Activated naive CD4-positive, alpha-beta T cell treated with anti-CD3 and anti-CD28 coated beads, Interleukin-2, amount 50 U/mL, for 72 hours (primary cell): ENCODE measurements around the gene NDUFC2. TPM values are rescaled to one million over a fixed set of nuclear protein-coding genes. Genes with fewer than 3 reads are reported as not detected.
A peak's percentile ranks its signal among the peaks of the same experiment; 100 is the strongest.
"Not testable (repeated sequence)": the region's sequence is repeated elsewhere in the genome, so short reads cannot be mapped to it uniquely, and the experiment has no call there.

Source experiments
- ATAC-seq, 2 donors: fragments of 150-1000 bp; cut with Tn5 transposase; 2 replicates each; pipeline ENCODE4 v1.10.0; 2021; ENCODE audit warnings: mild to moderate bottlenecking in 2 of 2, moderate library complexity in 2 of 2
- DNase-seq, 2 donors: peaks; one replicate each; pipeline ENCODE4 v3.0.0; 2021 to 2022; ENCODE audit warnings: low spot score in 2 of 2
- H3K27ac Mint-ChIP-seq, 2 donors: one replicate each; pipeline ENCODE4 v1.8.0; 2022; ENCODE audit warnings: mild to moderate bottlenecking in 2 of 2, mixed read lengths in 2 of 2
- H3K36me3 Mint-ChIP-seq, 2 donors: one replicate each; pipeline ENCODE4 v1.8.0; 2022; ENCODE audit warnings: mixed read lengths in 2 of 2
- H3K9me3 Mint-ChIP-seq, 2 donors: one replicate each; pipeline ENCODE4 v1.8.0; 2022; ENCODE audit warnings: mixed read lengths in 2 of 2
- total RNA-seq, 2 donors: library from RNA; stranded (reverse); gene quantifications; one replicate each; pipeline ENCODE4 v1.2.3, GENCODE V29; 2022

The NDUFC2 gene
- total RNA-seq, 2 donors from 2014 or later = 64.6 to 178 TPM

DNA sequence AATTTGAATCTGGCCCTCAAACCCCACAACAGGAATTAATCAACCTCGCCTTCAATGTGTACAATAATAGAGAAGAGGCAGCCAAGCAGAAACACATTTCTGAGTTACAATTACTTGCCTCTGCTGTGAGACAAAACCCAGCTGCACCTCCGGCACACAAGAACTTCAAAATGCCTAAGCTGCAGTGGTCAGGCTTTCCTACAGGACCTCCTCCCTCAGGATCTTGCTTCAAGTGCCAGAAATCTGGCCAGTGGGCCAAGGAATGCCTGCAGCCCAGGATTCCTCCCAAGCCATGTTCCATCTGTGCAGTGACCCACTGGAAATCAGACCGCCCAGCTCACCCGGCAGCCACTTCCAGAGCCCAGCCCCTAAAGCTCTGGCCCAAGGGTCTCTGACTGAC, 3.4 kb upstream of the NDUFC2 start:
- no peak for ATAC-seq
- DNase-seq = no peak
- peaks cover 0 to 6% of the 10 kb centered on the region in 2 donors for H3K36me3 Mint-ChIP-seq
- no peak overlapping the region for H3K27ac Mint-ChIP-seq
- no peaks in the 10 kb centered on the region for H3K9me3 Mint-ChIP-seq

DNA sequence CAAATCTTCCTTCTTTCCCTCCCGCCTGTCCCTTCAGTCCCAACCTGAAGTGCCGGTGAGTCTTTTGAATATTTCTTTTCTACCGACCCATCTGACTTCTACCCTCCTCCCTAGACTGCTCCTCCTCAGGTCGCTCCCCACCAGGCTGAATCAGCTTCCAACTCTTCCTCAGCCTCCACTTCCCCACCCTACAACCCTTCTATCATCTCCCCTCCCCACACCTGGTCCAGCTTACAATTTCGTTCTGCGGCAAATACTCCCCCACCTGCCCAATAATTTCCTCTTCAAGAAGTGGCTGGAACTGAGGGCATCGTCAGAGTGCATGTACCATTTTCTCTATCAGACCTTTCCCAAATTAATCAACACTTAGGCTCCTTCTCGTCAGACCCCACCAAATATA, 2.5 kb upstream of the NDUFC2 start:
- DNase-seq = no peak
- ATAC-seq = no peak
- Mint-ChIP-seq H3K36me3 (peaks cover 0 to 6% of the 10 kb centered on the region in 2 donors), H3K27ac (no peak overlapping the region), H3K9me3 (no peaks in the 10 kb centered on the region)

DNA sequence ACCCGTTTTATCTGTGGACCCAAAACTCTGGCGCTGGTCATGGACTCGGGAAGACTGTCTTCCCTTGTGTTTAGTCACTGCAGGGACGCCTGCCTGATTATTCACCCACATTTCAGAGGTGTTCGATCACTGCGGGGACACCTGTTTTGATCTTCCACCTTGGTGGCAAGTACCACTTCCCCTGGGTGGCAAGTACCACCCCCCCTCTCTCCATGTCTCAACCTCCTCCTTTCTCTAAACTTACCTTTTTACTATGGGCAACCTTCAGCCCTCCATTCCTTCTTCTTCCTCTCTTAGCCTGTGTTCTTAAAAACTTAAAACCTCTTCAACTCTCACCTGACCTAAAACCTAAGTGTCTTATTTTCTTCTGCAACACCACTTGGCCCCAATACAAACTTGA, 1.9 kb upstream of the NDUFC2 start:
- ATAC-seq = no peak
- Mint-ChIP-seq H3K9me3 (no peaks in the 10 kb centered on the region), H3K27ac (no peak overlapping the region), H3K36me3 (peaks cover 0 to 6% of the 10 kb centered on the region in 2 donors)
- no peak for DNase-seq

DNA sequence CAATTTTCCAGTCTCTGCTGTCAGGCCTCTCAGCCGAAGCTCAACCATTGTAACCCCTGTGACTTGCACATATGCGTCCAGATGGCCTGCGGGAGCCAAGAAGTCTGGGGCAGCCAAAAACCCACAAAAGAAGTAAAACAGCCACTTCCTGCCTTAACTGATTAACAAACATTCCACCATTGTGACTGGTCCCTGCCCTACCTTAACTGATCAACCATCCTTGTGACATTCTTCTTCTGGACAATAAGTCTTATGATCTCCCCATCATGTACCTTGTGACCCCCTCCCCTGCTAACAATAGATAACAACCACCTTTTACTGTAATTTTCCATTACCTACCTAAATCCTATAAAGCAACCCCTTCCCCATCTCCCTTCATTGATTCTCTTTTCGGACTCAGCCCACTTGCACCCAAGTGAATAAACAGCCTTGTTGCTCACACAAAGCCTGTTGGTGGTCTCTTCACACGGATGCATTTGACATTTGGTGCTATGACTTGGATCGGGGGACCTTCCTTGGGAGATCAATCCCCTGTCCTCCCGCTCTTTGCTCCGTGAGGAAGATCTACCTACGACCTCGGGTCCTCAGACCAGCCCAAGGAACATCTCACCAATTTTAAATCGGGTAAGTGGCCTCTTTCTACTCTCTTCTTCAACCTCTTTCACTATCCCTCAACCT, 1.3 kb upstream of the NDUFC2 start:
- Mint-ChIP-seq H3K9me3 (no peaks in the 10 kb centered on the region), H3K27ac (peak overlapping the region in 1 of 2 donors; percentile 87), H3K36me3 (peaks cover 0 to 6% of the 10 kb centered on the region in 2 donors)
- no peak for DNase-seq
- ATAC-seq = no peak

GRCh38 chr11:78080084-78080817, 589 bp upstream of the NDUFC2 start:
- no peak for DNase-seq
- no peak for ATAC-seq
- Mint-ChIP-seq H3K9me3 (no peaks in the 10 kb centered on the region), H3K36me3 (peaks cover 0 to 6% of the 10 kb centered on the region in 2 donors), H3K27ac (peak overlapping the region; percentile 87 to 90)

DNA sequence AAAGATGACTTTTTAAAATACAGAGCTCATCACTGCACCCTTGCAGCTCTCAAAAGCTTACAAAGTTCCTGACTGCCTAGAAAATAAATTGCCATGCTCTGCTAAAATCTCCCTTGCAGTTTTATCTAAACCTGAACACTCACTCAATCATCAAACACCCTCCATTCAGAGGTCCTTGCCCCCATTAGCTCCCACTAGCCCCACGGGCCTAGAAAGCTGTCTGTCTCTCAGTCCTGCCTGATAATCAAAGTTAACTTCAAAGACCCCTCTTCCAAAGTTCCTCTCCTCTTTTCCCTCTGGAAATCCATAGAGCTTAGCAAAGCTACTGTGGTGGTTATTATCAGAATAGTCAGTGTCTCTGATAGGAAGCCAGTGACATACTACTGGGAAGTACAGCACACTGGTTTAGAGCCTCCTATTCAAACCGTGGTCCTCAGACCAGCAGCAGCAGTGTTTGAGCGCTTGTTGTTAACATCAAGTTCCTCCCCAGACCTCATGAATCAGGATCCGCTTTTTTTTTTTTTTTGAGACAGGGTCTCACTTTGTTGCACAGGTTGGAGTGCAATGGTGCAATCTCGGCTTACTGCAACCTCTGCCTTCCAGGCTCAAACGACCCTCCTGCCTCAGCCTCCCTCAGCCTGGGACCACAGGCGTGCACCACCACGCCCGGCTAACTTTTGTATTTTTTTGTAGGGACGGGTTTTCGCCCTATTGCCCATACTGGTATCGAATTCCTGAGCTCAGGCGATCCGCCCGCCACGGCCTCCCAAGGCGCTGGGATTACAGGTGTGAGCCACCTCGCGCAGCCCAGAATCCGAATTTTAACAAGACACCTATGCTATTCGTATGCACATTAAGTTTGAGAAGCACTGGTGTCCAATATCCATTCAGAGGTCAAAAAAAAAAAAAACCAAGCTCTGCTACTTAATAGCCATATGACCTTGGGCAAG, 1.2 kb downstream of the NDUFC2 start:
- Mint-ChIP-seq H3K36me3 (peaks cover 6% of the 10 kb centered on the region in 2 donors), H3K27ac (peak overlapping the region; percentile 87 to 90), H3K9me3 (no peaks in the 10 kb centered on the region)
- ATAC-seq (peak in 1 of 2 donors; percentile 19), DNase-seq (no peak)

DNA sequence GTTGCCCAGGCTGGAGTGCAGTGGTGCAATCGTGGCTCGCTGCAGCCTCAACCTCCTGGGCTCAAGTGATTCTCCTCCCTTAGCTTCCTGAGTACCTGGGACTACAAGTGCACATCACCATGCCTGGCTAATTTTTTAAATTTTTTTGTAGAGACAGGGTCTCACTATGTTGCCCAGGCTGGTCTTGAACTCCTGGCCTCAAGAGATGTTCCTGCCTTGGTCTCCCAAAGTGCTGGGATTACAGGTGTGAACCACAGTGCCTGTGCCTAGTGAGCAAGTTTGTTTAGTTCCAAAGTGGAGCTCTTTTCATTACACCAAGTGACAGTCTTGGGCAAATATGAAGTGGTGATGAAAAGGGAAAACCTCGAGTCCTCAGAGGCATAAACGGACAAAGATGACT, 2.1 kb downstream of the NDUFC2 start:
- not testable (repeated sequence) for DNase-seq, H3K36me3 Mint-ChIP-seq, ATAC-seq, H3K9me3 Mint-ChIP-seq
- H3K27ac Mint-ChIP-seq = peak overlapping the region in 1 of 2 donors; percentile 87

GRCh38 chr11:78076733-78077403, 2.8 kb downstream of the NDUFC2 start:
- peaks cover 6% of the 10 kb centered on the region in 2 donors for H3K36me3 Mint-ChIP-seq
- no peak for DNase-seq
- H3K9me3 Mint-ChIP-seq = no peaks in the 10 kb centered on the region
- peak overlapping the region; percentile 2 for H3K27ac Mint-ChIP-seq
- no peak for ATAC-seq

DNA sequence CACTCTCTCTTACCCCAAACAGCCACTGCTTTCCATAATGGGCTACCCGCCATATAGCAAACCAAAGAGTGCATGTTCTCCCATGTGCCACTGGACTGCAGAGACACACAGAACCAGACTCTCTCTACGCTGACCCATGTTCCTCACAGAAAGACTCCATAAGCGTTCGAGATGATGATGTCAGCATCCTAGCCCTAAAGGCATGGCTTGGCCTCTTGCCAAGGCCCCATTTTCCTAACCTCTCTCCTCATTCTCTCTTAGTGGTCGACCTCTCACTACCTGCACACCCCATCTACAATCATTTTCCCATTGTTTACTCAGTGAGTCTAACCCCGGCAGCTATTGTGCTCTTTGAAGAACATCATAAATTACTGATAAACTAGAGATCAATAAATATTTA, 4.9 kb downstream of the NDUFC2 start:
- ATAC-seq = no peak
- Mint-ChIP-seq H3K9me3 (no peaks in the 10 kb centered on the region), H3K27ac (peak overlapping the region in 1 of 2 donors; percentile 73), H3K36me3 (peaks cover 6% of the 10 kb centered on the region in 2 donors)
- DNase-seq = no peak

DNA sequence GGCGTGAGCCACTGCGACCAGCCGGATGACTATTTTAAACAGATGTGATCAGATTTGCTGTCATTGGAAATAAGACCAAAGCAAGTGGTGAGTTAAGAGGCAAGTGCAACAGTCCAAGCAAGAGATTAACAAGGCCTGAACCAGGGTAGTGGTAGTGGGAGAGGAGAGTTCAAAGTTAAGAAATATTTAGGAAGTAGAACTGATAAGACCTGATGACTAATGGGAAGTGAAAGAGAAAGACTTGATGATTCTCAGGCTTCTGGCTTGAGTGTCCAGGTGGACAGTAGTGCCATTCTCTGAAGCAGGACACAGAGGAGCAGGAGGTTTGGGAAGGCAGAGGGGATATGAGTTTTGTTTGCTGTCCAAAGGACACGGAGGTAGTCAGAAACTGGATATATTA, 7.2 kb downstream of the NDUFC2 start:
- Mint-ChIP-seq H3K27ac (no peak overlapping the region), H3K36me3 (peaks cover 7 to 23% of the 10 kb centered on the region in 2 donors), H3K9me3 (peaks cover 0 to 4% of the 10 kb centered on the region in 2 donors)
- no peak for DNase-seq
- ATAC-seq = no peak

GRCh38 chr11:78071717-78072116, 7.9 kb downstream of the NDUFC2 start:
- DNase-seq = no peak
- Mint-ChIP-seq H3K36me3 (peaks cover 9 to 27% of the 10 kb centered on the region in 2 donors), H3K27ac (no peak overlapping the region), H3K9me3 (peaks cover 0 to 7% of the 10 kb centered on the region in 2 donors)
- no peak for ATAC-seq

GRCh38 chr11:78070621-78071020, 9.0 kb downstream of the NDUFC2 start:
- no peak overlapping the region for H3K27ac Mint-ChIP-seq
- ATAC-seq (no peak), DNase-seq (no peak)
- H3K36me3 Mint-ChIP-seq = peaks cover 9 to 27% of the 10 kb centered on the region in 2 donors
- H3K9me3 Mint-ChIP-seq = peaks cover 0 to 7% of the 10 kb centered on the region in 2 donors

GRCh38 chr11:78069465-78069864, 10.2 kb downstream of the NDUFC2 start:
- H3K36me3 Mint-ChIP-seq = peaks cover 9 to 21% of the 10 kb centered on the region in 2 donors
- peaks cover 0 to 7% of the 10 kb centered on the region in 2 donors for H3K9me3 Mint-ChIP-seq
- ATAC-seq = no peak
- H3K27ac Mint-ChIP-seq = no peak overlapping the region
- no peak for DNase-seq

- DNase-seq (no peak), ATAC-seq (no peak)
- peaks cover 0 to 7% of the 10 kb centered on the region in 2 donors for H3K9me3 Mint-ChIP-seq
- peaks cover 9 to 21% of the 10 kb centered on the region in 2 donors for H3K36me3 Mint-ChIP-seq
- H3K27ac Mint-ChIP-seq = peak overlapping the region in 1 of 2 donors; percentile 69
These were observed 12.0 kb downstream of the NDUFC2 start for GRCh38 chr11:78067704-78068103.

DNA sequence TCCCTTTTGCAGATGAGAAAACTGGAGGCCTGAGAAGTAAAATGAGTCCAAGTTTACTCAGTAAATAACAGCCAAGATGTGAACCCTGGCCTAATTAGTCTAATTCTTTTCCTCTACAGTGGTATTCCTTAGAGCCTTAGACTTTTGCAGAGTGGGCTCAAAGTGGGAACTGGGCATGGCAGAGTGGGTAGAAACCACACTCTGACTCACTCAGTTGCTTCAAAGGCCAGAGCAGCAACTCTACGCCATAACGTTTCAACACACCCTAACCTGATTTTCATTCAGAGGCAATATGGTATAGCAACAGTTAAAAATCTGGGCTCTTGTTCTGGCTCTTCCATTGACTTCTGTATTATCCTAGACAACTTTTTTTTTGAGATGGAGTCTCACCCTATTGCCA, 13.2 kb downstream of the NDUFC2 start:
- Mint-ChIP-seq H3K36me3 (peaks cover 9 to 21% of the 10 kb centered on the region in 2 donors), H3K27ac (no peak overlapping the region), H3K9me3 (peaks cover 0 to 7% of the 10 kb centered on the region in 2 donors)
- no peak for ATAC-seq
- DNase-seq = no peak

DNA sequence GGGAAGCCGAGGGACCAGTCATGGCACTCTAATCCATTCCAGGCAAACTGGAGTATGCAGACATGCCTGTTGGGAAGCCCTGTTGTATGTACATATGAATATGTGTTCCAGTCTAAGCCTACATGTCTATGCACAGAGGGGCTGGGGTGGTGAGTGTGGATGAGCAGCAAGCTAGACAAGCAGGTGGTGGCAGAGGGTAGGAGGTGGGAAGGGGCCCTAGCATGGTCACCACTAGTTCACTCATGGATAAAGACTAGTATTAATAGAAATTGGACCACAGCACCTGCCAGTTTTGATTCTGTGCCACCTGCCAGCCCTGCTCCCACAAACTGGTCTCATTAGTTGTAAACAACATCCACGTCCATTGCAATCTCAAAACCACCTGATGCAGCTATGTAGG, 14.5 kb downstream of the NDUFC2 start:
- no peak for DNase-seq
- H3K27ac Mint-ChIP-seq = no peak overlapping the region
- ATAC-seq = no peak
- H3K36me3 Mint-ChIP-seq = peaks cover 9 to 21% of the 10 kb centered on the region in 2 donors
- H3K9me3 Mint-ChIP-seq = peaks cover 0 to 7% of the 10 kb centered on the region in 2 donors
